ENCODE measurements around the gene SORBS2. TPM values are rescaled to one million over a fixed set of nuclear protein-coding genes. Genes with fewer than 3 reads are reported as not detected.

SORBS2 gene
- total and polyA plus RNA-seq, 2 of the 8 experiments (the other 6 are each of a cell fraction or from before 2014, with no cell fraction given), result 73.0 to 87.1 TPM

- H2AFZ ChIP-seq (ENCODE audit: low read length), result 0 out of 2 replicates have a peak overlapping the region, but pooled peaks have one; percentile 29
- H3K4me2 ChIP-seq (ENCODE audit: insufficient read depth in 1 of 2, low read depth in 2 of 2, low read length in 2 of 2), result no peak overlapping the region
- no peaks in the 10 kb centered on the region for H4K20me1 ChIP-seq (replicated peaks in 1 of 2; ENCODE audit: control insufficient read depth in 1 of 2, insufficient read depth in 2 of 2, low read length in 2 of 2)
- CTCF ChIA-PET (ENCODE audit: partially characterized antibody), result no interaction called here
- no peaks in the 10 kb centered on the region for H3K9me3 ChIP-seq (ENCODE audit: insufficient read depth in 2 of 2, low read depth in 1 of 2, low read length in 1 of 2)
- H4K5ac ChIP-seq (ENCODE audit: insufficient read length, low read depth, low read length), result no peak overlapping the region
- H2BK20ac ChIP-seq (ENCODE audit: low read length), result no peak overlapping the region
- H4K8ac ChIP-seq (ENCODE audit: extremely low read depth, insufficient read depth, low read length), result no peak overlapping the region
- H3K14ac ChIP-seq (ENCODE audit: insufficient read length), result no peak overlapping the region
- no peak overlapping the region for H3K9ac ChIP-seq (replicated peaks in 1 of 4; ENCODE audit: extremely low read depth in 1 of 4, low read depth in 3 of 4, low read length in 3 of 4)
- no peak overlapping the region for H4K91ac ChIP-seq (replicated peaks; ENCODE audit: insufficient read length, low read length)
- H3K23me2 ChIP-seq (ENCODE audit: low read depth, low read length), result no peaks in the 10 kb centered on the region
- H3K23ac ChIP-seq (ENCODE audit: insufficient read length), result no peak overlapping the region
- POLR2A ChIA-PET (ENCODE audit: partially characterized antibody), result no interaction called here
- H2BK5ac ChIP-seq (ENCODE audit: low read depth, low read length), result no peak overlapping the region
- H3K79me1 ChIP-seq (ENCODE audit: low read depth, low read length), result no peaks in the 10 kb centered on the region
- H3K4me3 ChIP-seq (ENCODE audit: extremely low read depth in 1 of 4, insufficient read depth in 2 of 4, low read depth in 3 of 4, low read length in 4 of 4), result no peak overlapping the region
- DNase-seq (ENCODE audit: low read depth in 1 of 2, low spot score in 2 of 2), result no peak
- H2AK5ac ChIP-seq (ENCODE audit: low read depth, low read length), result no peak overlapping the region
- FAIRE-seq, result peak; percentile 7
- no peaks in the 10 kb centered on the region for H3K79me2 ChIP-seq (ENCODE audit: control insufficient read depth in 1 of 2, insufficient read depth in 2 of 2, low read length in 2 of 2)
- H2BK120ac ChIP-seq (replicated peaks; ENCODE audit: low read depth, low read length), result no peak overlapping the region
- H3K27ac ChIP-seq (ENCODE audit: low read depth, low read length), result no peak overlapping the region
- H3K4me1 ChIP-seq (replicated peaks in 1 of 4; ENCODE audit: control insufficient read depth in 3 of 4, insufficient read depth in 4 of 4, low read length in 3 of 4), result peaks cover 0 to 3% (median 1%) of the 10 kb centered on the region in 4 experiments; a peak in 5 of 7 replicates
- H3K27me3 ChIP-seq (replicated peaks in 1 of 4; ENCODE audit: control insufficient read depth in 3 of 4, extremely low read depth in 1 of 4, insufficient read depth in 3 of 4, low read length in 3 of 4), result no peaks in the 10 kb centered on the region
- H2BK12ac ChIP-seq (ENCODE audit: low read depth, low read length), result no peak overlapping the region
- H3K56ac ChIP-seq (replicated peaks; ENCODE audit: insufficient read length, low read depth, low read length), result no peak overlapping the region
- H3K18ac ChIP-seq (ENCODE audit: extremely low read depth, low read length), result no peak overlapping the region
- H3K36me3 ChIP-seq (ENCODE audit: control insufficient read depth in 2 of 4, insufficient read depth in 4 of 4, low read length in 3 of 4), result no peaks in the 10 kb centered on the region
- H2BK15ac ChIP-seq (ENCODE audit: low read length), result no peak overlapping the region
- no peak overlapping the region for H3K4ac ChIP-seq (replicated peaks; ENCODE audit: insufficient read length, low read depth, low read length)
- WGBS, 2 experiments (ENCODE audit: extremely low coverage in 1 of 2, insufficient coverage in 1 of 2, insufficient read length in 1 of 2, insufficient replicate concordance in 2 of 2, low coverage in 1 of 2, low lambda C conversion rate in 2 of 2, missing lambda C conversion rate in 1 of 2), result 95% methylated on average over 4 of the region's 4 CpGs; no CpG with 5 or more reads in 1 of the 2 experiments
- no peak for TF ChIP-seq BACH1 (IDR thresholded peaks at IDR 0.05; ENCODE audit: low read length)
- no peak for TF ChIP-seq HDAC6 (IDR thresholded peaks at IDR 0.05; ENCODE audit: low read depth, low read length)
- no peak for TF ChIP-seq E2F6 (IDR thresholded peaks at IDR 0.05)
- TF ChIP-seq ATF3 (IDR thresholded peaks at IDR 0.05; ENCODE audit: insufficient read depth, low read depth, low read length), result no peak
- TF ChIP-seq KDM4A (IDR thresholded peaks at IDR 0.05; ENCODE audit: low read depth, low read length, severe bottlenecking), result no peak
- TF ChIP-seq TCF12 (IDR thresholded peaks at IDR 0.05; ENCODE audit: low read depth, low read length), result no peak
- TF ChIP-seq CHD1 (IDR thresholded peaks at IDR 0.05; ENCODE audit: low read depth, low read length), result no peak
- no peak for TF ChIP-seq SP4 (IDR thresholded peaks at IDR 0.05; ENCODE audit: low read length)
- no peak for TF ChIP-seq SP1 (IDR thresholded peaks at IDR 0.05; ENCODE audit: low read depth, low read length)
Observed at GRCh38 chr4:185803022-185803421, 9.0 kb downstream of the SORBS2 start.
